Panc1 (cell line): ENCODE results near the gene LRP3. TPM values are rescaled to one million over a fixed set of nuclear protein-coding genes. Genes with fewer than 3 reads are reported as not detected.

Source experiments
- ATAC-seq: fragments of 200-7000 bp; cut with Tn5 transposase; 2 replicates; pipeline ENCODE4 v1.9.1; 2020; ENCODE audit warnings: mild to moderate bottlenecking, moderate library complexity
- BruUV-seq: library from RNA; stranded (reverse); fragments of 400-500 nt; replicated peaks from 2 replicates; lab custom pipeline; 2021; lab: Mats Ljungman, UMichigan
- CTCF ChIA-PET: fragments of 300-600 bp; sonication (Branson Sonifier 250); formaldehyde crosslinking; loops from one replicate; lab custom pipeline; 2022; ENCODE audit warnings: antibody characterized with exemption; lab: Charles Lee
- POLR2A ChIA-PET: fragments of 300-600 bp; sonication (Branson Sonifier 250); formaldehyde crosslinking; loops from one replicate; lab custom pipeline; 2022; ENCODE audit warnings: antibody characterized with exemption; lab: Charles Lee
- DNase-seq: peaks from one replicate; pipeline ENCODE4 v3.0.0-alpha.2; 2010; ENCODE audit warnings: low read depth, low spot score
- H3K27ac ChIP-seq: 2 replicates; pipeline ENCODE4 v1.5.1; 2011; ENCODE audit warnings: mild to moderate bottlenecking, low read length, inconsistent platforms
- H3K27me3 ChIP-seq: fragments of 200-500 bp; sonication (Bioruptor generic); 2 replicates; pipeline ENCODE4 v1.6.0; 2014; ENCODE audit warnings: low read length, inconsistent platforms; ENCODE audit not compliant: control insufficient read depth, insufficient read depth
- H3K36me3 ChIP-seq: fragments of 200-500 bp; sonication (Bioruptor generic); 2 replicates; pipeline ENCODE4 v1.5.1; 2014; ENCODE audit warnings: inconsistent platforms, mild to moderate bottlenecking, low read length, moderate library complexity; ENCODE audit not compliant: control insufficient read depth, insufficient read depth
- H3K4me1 ChIP-seq: 2 replicates; pipeline ENCODE4 v1.5.1; 2011; ENCODE audit warnings: inconsistent platforms, mild to moderate bottlenecking, low read length, moderate library complexity; ENCODE audit not compliant: control insufficient read depth, insufficient read depth
- H3K4me3 ChIP-seq, 2 experiments: 2 replicates each; pipeline ENCODE4 v1.5.1; 2011 to 2012; ENCODE audit warnings: low read depth in 2 of 2, low read length in 2 of 2, mild to moderate bottlenecking in 2 of 2, inconsistent platforms in 1 of 2, moderate library complexity in 1 of 2
- H3K9me3 ChIP-seq: fragments of 200-500 bp; sonication (Bioruptor generic); 2 replicates; pipeline ENCODE4 v1.5.1; 2014; ENCODE audit warnings: low read depth, mild to moderate bottlenecking, inconsistent platforms, low read length, moderate library complexity; ENCODE audit not compliant: control insufficient read depth, insufficient read depth
- CTCF ChIP-seq: fragments of 450-650 bp; IDR thresholded peaks from 2 replicates; pipeline ENCODE4 v1.5.1; 2017; ENCODE audit warnings: mild to moderate bottlenecking
- POLR2AphosphoS5 ChIP-seq: IDR thresholded peaks from 2 replicates; pipeline ENCODE4 v1.6.1; 2012; ENCODE audit warnings: mild to moderate bottlenecking, low read depth, low read length, moderate library complexity
- REST ChIP-seq, 2 experiments: IDR thresholded peaks; 2 replicates each; pipeline ENCODE4 v1.6.1; 2011 to 2012; ENCODE audit warnings: low read depth in 2 of 2, control low read depth in 1 of 2, low read length in 1 of 2, mild to moderate bottlenecking in 1 of 2, moderate library complexity in 1 of 2; ENCODE audit not compliant: insufficient read depth in 1 of 2
- SIN3A ChIP-seq: IDR thresholded peaks from 2 replicates; pipeline ENCODE4 v1.6.1; 2012; ENCODE audit warnings: low read depth, mild to moderate bottlenecking, low read length, moderate library complexity, borderline replicate concordance; ENCODE audit not compliant: insufficient read depth
- TCF7L2 ChIP-seq: IDR thresholded peaks from 2 replicates; pipeline ENCODE4 v1.6.1; 2011; ENCODE audit warnings: mild to moderate bottlenecking, low read depth, low read length, inconsistent platforms
- in situ Hi-C: cut with HindIII; loops from 2 replicates; pipeline ENCODE4 v1.10.0; 2016; ENCODE audit warnings: low sequenced_read_pairs, low pct_unique_long_range_greater_than_20kb
- intact Hi-C: fragments of 100-400 bp; cut with micrococcal nuclease; formaldehyde crosslinking; loops from one replicate; pipeline ENCODE4 v1.10.0; 2022; ENCODE audit not compliant: unreplicated experiment
- total RNA-seq: library from RNA; stranded (reverse); gene quantifications from one replicate; pipeline ENCODE4 v1.2.1, GENCODE V29; 2021; ENCODE audit not compliant: unreplicated experiment

LRP3 gene
- total RNA-seq, 1 experiment from 2014 or later = 28.6 TPM

- Histone ChIP-seq H3K4me1 (no peaks in the 10 kb centered on the region), H3K27me3 (no peaks in the 10 kb centered on the region), H3K9me3 (no peaks in the 10 kb centered on the region), H3K4me3 (no peak overlapping the region), H3K27ac (no peak overlapping the region), H3K36me3 (no peaks in the 10 kb centered on the region)
- CTCF ChIA-PET = interaction anchor here (0.6 to 1.2 kb wide), 3 partner anchors 20 to 124 kb away, joined by 3 to 4 read pairs (median 3); no protein-coding TSS in a partner anchor
- intact Hi-C loops (no loop called here), in situ Hi-C loops (no loop called here)
- no peak for DNase-seq
- POLR2A ChIA-PET = interaction anchor here (0.6 kb wide), 1 partner anchor 12 kb away, joined by 3 read pairs; no protein-coding TSS in a partner anchor
- ATAC-seq = peak; percentile 55
- TF ChIP-seq TCF7L2 (no peak), CTCF (no peak), REST (IDR thresholded peaks at IDR 0.05; ENCODE audit: insufficient read depth in 1 of 2, low read depth in 2 of 2, low read length in 1 of 2) (no peak), SIN3A (no peak), POLR2AphosphoS5 (no peak)
- no TSS peak for BruUV-seq
Measured at GRCh38 chr19:33156334-33156733, 37.8 kb upstream of the LRP3 start.

GRCh38 chr19:33157906-33158305 is 36.2 kb upstream of the LRP3 start:
- intact Hi-C loops = no loop called here
- Histone ChIP-seq H3K9me3 (no peaks in the 10 kb centered on the region), H3K27ac (no peak overlapping the region), H3K27me3 (no peaks in the 10 kb centered on the region), H3K36me3 (no peaks in the 10 kb centered on the region), H3K4me3 (no peak overlapping the region), H3K4me1 (no peaks in the 10 kb centered on the region)
- DNase-seq (no peak), ATAC-seq (no peak)
- in situ Hi-C loops = no loop called here
- ChIA-PET CTCF (interaction anchor here (0.6 to 1.1 kb wide), 2 partner anchors 26 to 322 kb away, joined by 3 to 4 read pairs; no protein-coding TSS in a partner anchor), POLR2A (no interaction called here)
- no TSS peak for BruUV-seq
- TF ChIP-seq SIN3A = no peak
- no peak for TF ChIP-seq CTCF
- no peak for TF ChIP-seq POLR2AphosphoS5
- no peak for TF ChIP-seq TCF7L2
- no peak for TF ChIP-seq REST (IDR thresholded peaks at IDR 0.05; ENCODE audit: insufficient read depth in 1 of 2, low read depth in 2 of 2, low read length in 1 of 2)
